ENCODE results near the gene HAUS8.

The HAUS8 gene

DNA sequence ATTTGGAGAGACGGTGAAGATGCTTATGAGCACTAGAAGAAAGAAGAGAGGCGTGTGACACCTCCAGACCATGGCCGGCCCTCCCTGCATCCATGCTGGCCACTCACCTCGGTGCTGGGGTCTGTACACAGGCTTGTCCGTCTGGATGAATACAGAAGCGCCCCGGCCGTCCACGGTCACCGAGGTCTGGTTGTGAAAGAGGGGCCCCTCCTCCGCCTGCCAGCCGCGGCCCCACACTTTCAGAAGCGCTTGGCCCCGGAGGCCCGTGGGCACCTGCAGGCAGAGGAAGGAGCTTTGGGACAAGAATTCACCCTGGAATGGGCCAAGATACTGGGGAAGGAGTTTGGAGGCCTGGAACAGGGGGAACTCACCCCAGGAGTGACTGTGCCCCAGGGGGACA, 63.8 kb downstream of the HAUS8 start:
- H3K36me3 Mint-ChIP-seq (ENCODE audit: low read depth): peaks cover 57% of the 10 kb centered on the region
- H3K27me3 Mint-ChIP-seq (ENCODE audit: low read depth, poor library complexity): peaks cover 2% of the 10 kb centered on the region
- peak overlapping the region; percentile 51 for H3K27ac Mint-ChIP-seq
- DNase-seq: no peak
- TF ChIP-seq, protein P1, sequence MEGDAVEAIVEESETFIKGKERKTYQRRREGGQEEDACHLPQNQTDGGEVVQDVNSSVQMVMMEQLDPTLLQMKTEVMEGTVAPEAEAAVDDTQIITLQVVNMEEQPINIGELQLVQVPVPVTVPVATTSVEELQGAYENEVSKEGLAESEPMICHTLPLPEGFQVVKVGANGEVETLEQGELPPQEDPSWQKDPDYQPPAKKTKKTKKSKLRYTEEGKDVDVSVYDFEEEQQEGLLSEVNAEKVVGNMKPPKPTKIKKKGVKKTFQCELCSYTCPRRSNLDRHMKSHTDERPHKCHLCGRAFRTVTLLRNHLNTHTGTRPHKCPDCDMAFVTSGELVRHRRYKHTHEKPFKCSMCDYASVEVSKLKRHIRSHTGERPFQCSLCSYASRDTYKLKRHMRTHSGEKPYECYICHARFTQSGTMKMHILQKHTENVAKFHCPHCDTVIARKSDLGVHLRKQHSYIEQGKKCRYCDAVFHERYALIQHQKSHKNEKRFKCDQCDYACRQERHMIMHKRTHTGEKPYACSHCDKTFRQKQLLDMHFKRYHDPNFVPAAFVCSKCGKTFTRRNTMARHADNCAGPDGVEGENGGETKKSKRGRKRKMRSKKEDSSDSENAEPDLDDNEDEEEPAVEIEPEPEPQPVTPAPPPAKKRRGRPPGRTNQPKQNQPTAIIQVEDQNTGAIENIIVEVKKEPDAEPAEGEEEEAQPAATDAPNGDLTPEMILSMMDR (IDR thresholded peaks at IDR 0.05): no peak
- peaks cover 3% of the 10 kb centered on the region for H3K9me3 Mint-ChIP-seq
- H3K4me3 Mint-ChIP-seq: no peak overlapping the region
- no peaks in the 10 kb centered on the region for H3K4me1 Mint-ChIP-seq

DNA sequence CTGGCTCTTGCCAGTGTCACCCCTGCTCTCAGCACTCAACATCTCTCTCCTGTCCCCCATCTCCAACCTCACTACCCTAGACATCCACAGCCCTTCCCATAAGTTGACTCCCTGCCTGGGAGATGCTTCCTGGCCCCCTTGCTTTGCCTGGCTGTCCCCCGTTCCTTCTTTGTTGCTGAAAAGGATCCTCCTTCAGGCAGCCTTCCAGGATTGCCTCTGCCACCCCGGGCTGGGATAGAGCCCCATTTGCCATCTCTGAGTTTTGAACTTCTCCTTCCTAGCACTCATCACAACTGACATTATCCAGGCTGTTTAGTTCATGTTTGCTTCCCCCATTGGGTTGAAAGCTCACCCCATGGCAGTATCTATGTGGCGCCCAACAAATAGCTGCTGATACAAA, 68.7 kb downstream of the HAUS8 start:
- no peaks in the 10 kb centered on the region for H3K27me3 Mint-ChIP-seq (ENCODE audit: low read depth, poor library complexity)
- TF ChIP-seq, protein P1 (IDR thresholded peaks at IDR 0.05): no peak
- no peak overlapping the region for H3K27ac Mint-ChIP-seq
- H3K4me3 Mint-ChIP-seq: no peak overlapping the region
- DNase-seq: no peak
- H3K4me1 Mint-ChIP-seq: peaks cover under 1% of the 10 kb centered on the region
- no peaks in the 10 kb centered on the region for H3K9me3 Mint-ChIP-seq
- H3K36me3 Mint-ChIP-seq (ENCODE audit: low read depth): peaks cover 54% of the 10 kb centered on the region

DNA sequence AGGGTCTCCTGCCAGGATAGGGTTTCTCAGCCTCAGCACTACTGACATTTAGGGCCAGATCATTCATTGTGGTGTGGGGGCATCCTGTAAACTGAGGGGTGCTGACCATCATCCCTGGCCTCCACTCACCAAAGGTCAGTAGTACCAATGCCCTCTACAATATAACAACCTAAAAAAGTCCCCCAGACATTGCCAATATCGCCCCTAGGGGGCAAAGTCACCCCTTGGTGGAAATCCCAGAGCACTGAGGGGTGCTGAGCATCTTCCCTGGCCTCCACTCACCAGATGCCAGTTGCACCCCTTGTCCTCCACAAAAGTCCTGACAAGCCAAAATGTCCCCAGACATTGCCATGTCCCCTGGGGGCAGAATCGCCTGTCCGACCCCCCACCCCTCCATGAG, 70.3 kb downstream of the HAUS8 start:
- Mint-ChIP-seq H3K4me1 (peaks cover 5% of the 10 kb centered on the region), H3K9me3 (peaks cover under 1% of the 10 kb centered on the region), H3K27ac (no peak overlapping the region), H3K36me3 (ENCODE audit: low read depth) (peaks cover 51% of the 10 kb centered on the region), H3K27me3 (ENCODE audit: low read depth, poor library complexity) (no peaks in the 10 kb centered on the region), H3K4me3 (no peak overlapping the region)
- DNase-seq: no peak
- TF ChIP-seq, protein P1 (IDR thresholded peaks at IDR 0.05): no peak

DNA sequence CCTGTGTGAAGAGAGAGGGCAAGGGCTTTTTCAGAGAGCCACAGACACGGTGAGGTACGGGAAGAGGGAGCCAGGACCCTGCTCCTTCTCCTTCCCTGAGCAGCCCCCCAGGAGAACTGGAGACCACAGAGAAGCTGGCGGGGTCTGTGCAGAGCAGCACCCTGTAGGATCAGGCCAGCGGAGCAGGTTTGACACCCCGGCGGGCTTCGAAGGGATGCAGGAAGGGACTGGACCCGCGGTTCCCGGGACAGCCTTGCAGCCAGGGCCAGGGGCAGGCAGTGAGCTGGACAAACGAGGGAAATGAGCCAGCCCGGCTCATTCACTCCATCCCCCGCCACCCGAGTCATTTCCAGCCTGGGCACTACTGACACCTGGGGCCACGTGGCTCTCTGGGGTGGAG, 70.9 kb downstream of the HAUS8 start:
- peaks cover 51% of the 10 kb centered on the region for H3K36me3 Mint-ChIP-seq (ENCODE audit: low read depth)
- H3K4me3 Mint-ChIP-seq: no peak overlapping the region
- H3K4me1 Mint-ChIP-seq: peaks cover 5% of the 10 kb centered on the region
- H3K27me3 Mint-ChIP-seq (ENCODE audit: low read depth, poor library complexity): no peaks in the 10 kb centered on the region
- no peak for DNase-seq
- TF ChIP-seq, protein P1 (IDR thresholded peaks at IDR 0.05): no peak
- H3K9me3 Mint-ChIP-seq: peaks cover 4% of the 10 kb centered on the region
- H3K27ac Mint-ChIP-seq: no peak overlapping the region

DNA sequence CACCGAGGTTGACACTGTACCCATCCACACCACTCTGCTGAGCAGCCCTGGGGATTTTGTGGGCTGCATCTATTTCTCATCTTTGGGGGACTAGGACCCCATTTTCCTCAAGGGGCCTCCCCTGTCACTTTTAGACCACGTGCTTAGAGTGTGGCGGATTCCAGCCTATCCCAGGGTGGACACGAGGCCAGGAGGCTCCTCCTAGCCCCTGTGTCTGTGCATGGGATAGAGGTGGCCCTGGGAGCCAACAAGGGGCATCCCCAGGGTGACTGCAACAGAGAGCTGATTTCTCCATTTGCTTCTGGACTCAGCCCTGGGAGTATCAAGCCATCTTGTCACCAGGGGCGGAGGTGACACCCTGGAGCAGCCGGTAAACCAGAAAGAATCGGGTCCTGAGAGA, 72.8 kb downstream of the HAUS8 start:
- Mint-ChIP-seq H3K27ac (no peak overlapping the region), H3K4me1 (peaks cover 5% of the 10 kb centered on the region), H3K9me3 (peaks cover 15% of the 10 kb centered on the region), H3K4me3 (no peak overlapping the region), H3K36me3 (ENCODE audit: low read depth) (peaks cover 51% of the 10 kb centered on the region), H3K27me3 (ENCODE audit: low read depth, poor library complexity) (no peaks in the 10 kb centered on the region)
- DNase-seq: no peak
- TF ChIP-seq, protein P1 (IDR thresholded peaks at IDR 0.05): no peak

DNA sequence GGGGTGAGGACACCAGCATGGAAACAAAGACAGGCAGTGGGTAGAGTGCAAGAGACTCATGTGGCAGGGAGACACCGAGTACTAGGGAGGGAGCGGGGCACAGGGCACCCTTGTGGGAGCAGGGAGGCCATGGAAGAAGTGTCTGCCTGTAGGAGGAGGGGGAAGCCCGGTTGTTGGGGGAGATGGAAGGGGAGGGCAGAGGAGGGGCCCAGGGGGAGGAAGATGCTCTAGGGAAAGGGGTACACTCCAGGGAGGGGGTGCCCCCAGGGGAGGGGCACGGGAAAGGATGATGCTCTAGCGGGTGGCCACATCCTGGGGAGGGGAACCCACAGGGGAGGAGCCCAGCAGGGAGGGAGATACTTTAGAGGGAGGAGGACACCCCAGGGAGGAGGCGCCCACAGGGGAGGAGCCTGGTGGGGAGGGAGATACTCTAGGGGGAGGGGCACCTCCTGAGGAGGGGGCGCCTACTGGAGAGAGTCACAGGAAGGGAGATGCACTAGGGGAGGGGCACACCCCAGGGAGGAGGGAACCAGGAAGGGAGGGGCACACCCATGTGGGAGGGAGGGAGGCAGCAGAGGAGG, 73.6 kb downstream of the HAUS8 start:
- TF ChIP-seq, protein P1 (IDR thresholded peaks at IDR 0.05): no peak
- H3K9me3 Mint-ChIP-seq: peaks cover 15% of the 10 kb centered on the region
- H3K4me1 Mint-ChIP-seq: peaks cover 5% of the 10 kb centered on the region
- DNase-seq: no peak
- peak overlapping the region; percentile 60 for H3K27ac Mint-ChIP-seq
- H3K4me3 Mint-ChIP-seq: no peak overlapping the region
- H3K36me3 Mint-ChIP-seq (ENCODE audit: low read depth): peaks cover 53% of the 10 kb centered on the region
- H3K27me3 Mint-ChIP-seq (ENCODE audit: low read depth, poor library complexity): peaks cover 3% of the 10 kb centered on the region
